Astrocyte of the spinal cord (primary cell): Measurements from ENCODE around the gene PNISR.

Source experiments
- DNase-seq: peaks from one replicate; pipeline ENCODE4 v3.0.0; 2011; ENCODE audit warnings: low read depth, low spot score
- H3K4me3 ChIP-seq: 2 replicates; pipeline ENCODE4 v1.5.1; 2011; ENCODE audit warnings: low read depth, mild to moderate bottlenecking, low read length, moderate library complexity
- CTCF ChIP-seq: IDR thresholded peaks from 2 replicates; pipeline ENCODE4 v1.5.1; 2012; ENCODE audit warnings: low read depth, mild to moderate bottlenecking, low read length, inconsistent platforms
- in situ Hi-C: cut with HindIII; loops from 2 replicates; pipeline ENCODE4 v1.10.0; 2017; ENCODE audit warnings: low sequenced_read_pairs

PNISR gene

GRCh38 chr6:99349171-99350141 lies 75.7 kb downstream of the PNISR start, which contains the start of gene FAXC:
Gene FAXC, minus strand, starts transcription at chr6:99349674. Its CDS starts 302 bp downstream, at chr6:99349372.
- TF ChIP-seq CTCF: peak; percentile 18
- DNase-seq: no peak
- in situ Hi-C loops: no loop called here
- H3K4me3 ChIP-seq: peak within 1 kb of the TSS; percentile 58

GRCh38 chr6:99348288-99349170 lies 76.6 kb downstream of the PNISR start:
- DNase-seq: no peak
- H3K4me3 ChIP-seq: peak overlapping the region; percentile 58
- TF ChIP-seq CTCF: no peak
- in situ Hi-C loops: no loop called here
